Measurements from ENCODE around the gene LEKR1.

GRCh38 chr3:156915372-156915771, 89.2 kb downstream of the LEKR1 start:
- TF ChIP-seq, protein P1, sequence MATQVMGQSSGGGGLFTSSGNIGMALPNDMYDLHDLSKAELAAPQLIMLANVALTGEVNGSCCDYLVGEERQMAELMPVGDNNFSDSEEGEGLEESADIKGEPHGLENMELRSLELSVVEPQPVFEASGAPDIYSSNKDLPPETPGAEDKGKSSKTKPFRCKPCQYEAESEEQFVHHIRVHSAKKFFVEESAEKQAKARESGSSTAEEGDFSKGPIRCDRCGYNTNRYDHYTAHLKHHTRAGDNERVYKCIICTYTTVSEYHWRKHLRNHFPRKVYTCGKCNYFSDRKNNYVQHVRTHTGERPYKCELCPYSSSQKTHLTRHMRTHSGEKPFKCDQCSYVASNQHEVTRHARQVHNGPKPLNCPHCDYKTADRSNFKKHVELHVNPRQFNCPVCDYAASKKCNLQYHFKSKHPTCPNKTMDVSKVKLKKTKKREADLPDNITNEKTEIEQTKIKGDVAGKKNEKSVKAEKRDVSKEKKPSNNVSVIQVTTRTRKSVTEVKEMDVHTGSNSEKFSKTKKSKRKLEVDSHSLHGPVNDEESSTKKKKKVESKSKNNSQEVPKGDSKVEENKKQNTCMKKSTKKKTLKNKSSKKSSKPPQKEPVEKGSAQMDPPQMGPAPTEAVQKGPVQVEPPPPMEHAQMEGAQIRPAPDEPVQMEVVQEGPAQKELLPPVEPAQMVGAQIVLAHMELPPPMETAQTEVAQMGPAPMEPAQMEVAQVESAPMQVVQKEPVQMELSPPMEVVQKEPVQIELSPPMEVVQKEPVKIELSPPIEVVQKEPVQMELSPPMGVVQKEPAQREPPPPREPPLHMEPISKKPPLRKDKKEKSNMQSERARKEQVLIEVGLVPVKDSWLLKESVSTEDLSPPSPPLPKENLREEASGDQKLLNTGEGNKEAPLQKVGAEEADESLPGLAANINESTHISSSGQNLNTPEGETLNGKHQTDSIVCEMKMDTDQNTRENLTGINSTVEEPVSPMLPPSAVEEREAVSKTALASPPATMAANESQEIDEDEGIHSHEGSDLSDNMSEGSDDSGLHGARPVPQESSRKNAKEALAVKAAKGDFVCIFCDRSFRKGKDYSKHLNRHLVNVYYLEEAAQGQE (IDR thresholded peaks at IDR 0.05; ENCODE audit: insufficient read depth in 1 of 2, low read depth in 2 of 2, low read length in 2 of 2): no peak
- TF ChIP-seq TAF1 (IDR thresholded peaks at IDR 0.05; ENCODE audit: borderline replicate concordance, insufficient read depth, low read length) (no peak), POLR2AphosphoS5 (IDR thresholded peaks at IDR 0.05; ENCODE audit: low read depth, low read length) (no peak)

All from PFSK-1 (cell line).